Measurements from ENCODE around the gene VPS9D1.

DNA sequence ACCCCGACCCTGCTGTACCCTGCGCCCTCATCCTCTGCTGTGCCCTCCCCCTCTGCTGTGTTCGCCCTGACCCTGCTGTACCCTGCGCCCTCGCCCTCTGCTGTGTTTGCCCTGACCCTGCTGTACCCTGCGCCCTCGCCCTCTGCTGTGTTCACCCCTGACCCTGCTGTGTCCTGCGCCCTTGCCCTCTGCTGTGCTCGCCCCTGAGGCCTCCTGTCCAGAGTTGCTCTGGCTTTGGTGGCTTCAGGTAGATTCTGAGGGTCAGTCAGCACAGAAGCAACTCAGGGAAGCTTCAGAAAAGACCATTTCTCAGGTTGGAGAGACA, 12.2 kb upstream of the VPS9D1 start:
- no peak for TF ChIP-seq CTCF (IDR thresholded peaks at IDR 0.05)
- TF ChIP-seq POLR2A (IDR thresholded peaks at IDR 0.05), result no peak
